Umbilical cord (tissue), 2 donors: ENCODE data around the gene POLA1. TPM values are rescaled to one million over a fixed set of nuclear protein-coding genes. Genes with fewer than 3 reads are reported as not detected.
A peak's percentile ranks its signal among the peaks of the same experiment; 100 is the strongest.
"Not testable (repeated sequence)": the region's sequence is repeated elsewhere in the genome, so short reads cannot be mapped to it uniquely, and the experiment has no call there.

Experiments
- DNase-seq: peaks from one replicate; pipeline ENCODE4 v3.0.0-alpha.2; 2015; ENCODE audit warnings: low spot score
- total RNA-seq: library from RNA; depleted of rRNA; stranded (reverse); fragments of >200 nt; gene quantifications from one replicate; pipeline ENCODE4 v1.2.3, GENCODE V29; 2014; ENCODE audit warnings: low replicate concordance; ENCODE audit not compliant: insufficient read depth

The POLA1 gene
- total RNA-seq, 1 donor from 2014 or later: 18.1 TPM

GRCh38 chrX:24790166-24790565 is 96.4 kb downstream of the POLA1 start:
- no peak for DNase-seq

GRCh38 chrX:24796204-24796603 is 102.5 kb downstream of the POLA1 start:
- DNase-seq: no peak

GRCh38 chrX:24799078-24799477 is 105.4 kb downstream of the POLA1 start:
- no peak for DNase-seq

GRCh38 chrX:24799565-24799964 is 105.8 kb downstream of the POLA1 start:
- DNase-seq: no peak

- DNase-seq: no peak
Observed at GRCh38 chrX:24805201-24805600, 111.5 kb downstream of the POLA1 start.

- not testable (repeated sequence) for DNase-seq
Observed at GRCh38 chrX:24819807-24820206, 126.1 kb downstream of the POLA1 start.

- no peak for DNase-seq
Observed at GRCh38 chrX:24828147-24828546, 134.4 kb downstream of the POLA1 start.

GRCh38 chrX:24828600-24828999 is 134.9 kb downstream of the POLA1 start:
- no peak for DNase-seq

GRCh38 chrX:24833695-24834094 is 140.0 kb downstream of the POLA1 start:
- DNase-seq: no peak

GRCh38 chrX:24837966-24838365 is 144.2 kb downstream of the POLA1 start:
- no peak for DNase-seq

- DNase-seq: peak; percentile 7
Observed at GRCh38 chrX:24838629-24839028, 144.9 kb downstream of the POLA1 start.

GRCh38 chrX:24839331-24839730 is 145.6 kb downstream of the POLA1 start:
- DNase-seq: no peak

- no peak for DNase-seq
Observed at GRCh38 chrX:24842486-24842885, 148.8 kb downstream of the POLA1 start.

GRCh38 chrX:24846550-24847150 is 152.9 kb downstream of the POLA1 start:
- peak; percentile 10 for DNase-seq

- no peak for DNase-seq
Observed at GRCh38 chrX:24851289-24851688, 157.6 kb downstream of the POLA1 start.

GRCh38 chrX:24851780-24852179 is 158.1 kb downstream of the POLA1 start:
- no peak for DNase-seq

- no peak for DNase-seq
Observed at GRCh38 chrX:24858004-24858746, 164.5 kb downstream of the POLA1 start.

- DNase-seq: no peak
Observed at GRCh38 chrX:24859211-24859841, 165.6 kb downstream of the POLA1 start.

GRCh38 chrX:24860140-24860539 is 166.4 kb downstream of the POLA1 start:
- no peak for DNase-seq

- no peak for DNase-seq
Observed at GRCh38 chrX:24862343-24862742, 168.6 kb downstream of the POLA1 start.

GRCh38 chrX:24863779-24864178 is 170.1 kb downstream of the POLA1 start:
- DNase-seq: not testable (repeated sequence)

- DNase-seq: no peak
Observed at GRCh38 chrX:24870143-24870542, 176.4 kb downstream of the POLA1 start.
